Retina (tissue), 1 donor: ENCODE results near the gene COL17A1.

ENCODE experiments used
- DNase-seq: peaks from one replicate; pipeline ENCODE4 v3.0.0-alpha.2; 2016

COL17A1 gene

DNA sequence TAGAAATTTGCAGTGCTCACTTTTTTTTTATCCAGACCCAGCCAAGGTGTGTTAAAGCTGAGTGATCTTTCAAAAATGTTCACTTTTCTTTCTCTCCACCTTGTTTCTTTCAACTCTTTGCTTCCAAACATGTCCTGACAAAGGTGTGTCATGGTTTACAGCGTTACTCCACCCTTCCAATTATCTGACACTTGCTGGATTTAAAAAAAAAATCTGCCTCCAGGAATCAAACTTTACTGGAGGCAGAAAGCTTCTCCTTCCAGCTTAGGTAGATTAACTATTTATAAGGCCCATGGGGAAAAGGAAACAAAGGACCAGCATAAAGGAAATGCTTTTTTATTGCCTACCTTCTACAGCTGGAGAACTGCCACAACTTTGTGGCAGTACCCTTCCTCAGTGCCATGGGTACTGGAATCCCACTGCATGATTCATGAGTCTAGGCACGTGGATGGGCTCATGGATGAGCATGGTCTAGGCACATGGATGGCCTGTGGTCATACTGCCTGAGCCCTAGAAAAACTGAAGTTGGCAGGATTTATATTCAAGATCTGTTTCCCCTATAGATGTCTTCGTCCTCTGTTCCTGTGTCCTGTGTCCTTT is at the start of gene COL17A1:
TSS of gene COL17A1 (minus strand) at position 80 of the 600 bp plus-strand sequence. CDS start 5,207 bp downstream, outside the sequence.
- DNase-seq: no peak

DNA sequence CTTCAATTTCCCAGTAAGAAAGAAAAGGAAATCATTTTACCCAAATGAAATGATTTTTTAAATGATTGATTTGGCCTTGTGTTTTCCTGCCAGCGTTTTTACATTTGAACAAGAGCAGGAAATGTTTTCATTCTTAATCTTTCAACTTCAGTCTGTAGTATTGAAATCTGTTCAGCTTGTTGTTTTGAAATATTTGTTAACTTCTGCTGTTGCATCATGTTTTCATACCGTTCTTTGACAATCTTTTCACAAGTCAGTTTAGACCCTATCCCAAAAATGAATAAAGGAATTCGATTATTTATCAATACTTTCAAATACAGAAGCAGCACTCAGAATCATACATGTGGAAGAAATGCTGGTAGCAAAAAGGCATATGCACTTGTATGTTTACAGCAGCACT is 44.4 kb upstream of the COL17A1 start:
- DNase-seq: no peak

DNA sequence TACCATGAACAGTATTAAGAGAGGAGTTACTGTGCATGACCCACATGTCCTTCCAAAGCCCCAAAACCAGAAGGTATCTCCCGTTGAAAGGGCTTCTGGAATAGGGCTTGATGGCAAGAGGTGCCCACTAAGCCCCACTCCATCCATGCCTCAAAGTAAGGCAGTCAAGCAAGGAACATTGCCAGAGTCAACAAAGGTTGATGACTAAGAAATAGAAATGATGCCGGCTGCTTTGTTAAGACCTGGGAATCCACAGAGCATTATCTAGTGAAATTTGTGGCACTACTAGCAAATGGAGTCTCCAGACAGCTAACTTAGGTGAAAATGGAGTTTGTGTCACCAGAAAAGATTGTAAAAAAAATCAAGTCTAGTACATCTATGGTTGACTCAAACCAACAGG is 42.5 kb upstream of the COL17A1 start:
- DNase-seq: no peak

DNA sequence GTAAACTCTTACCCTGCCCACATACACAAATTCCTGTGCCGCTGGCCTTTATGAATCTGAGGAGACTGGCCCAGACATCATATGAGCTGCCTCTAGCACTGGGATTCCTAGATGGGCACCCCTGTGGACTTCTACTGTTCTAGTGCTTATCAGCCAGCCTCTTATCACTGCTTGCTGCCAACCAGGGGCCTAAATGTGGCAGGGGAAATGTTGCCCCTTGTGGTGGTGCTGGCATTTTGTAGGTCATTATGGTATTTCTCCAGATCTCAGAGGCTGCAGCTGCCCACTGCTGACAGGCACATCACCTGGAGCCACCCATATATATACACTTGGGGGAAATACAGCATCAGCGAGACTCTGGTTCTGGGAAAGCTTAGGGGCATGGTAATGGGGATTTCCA is 41.7 kb upstream of the COL17A1 start:
- peak; percentile 40 for DNase-seq

DNA sequence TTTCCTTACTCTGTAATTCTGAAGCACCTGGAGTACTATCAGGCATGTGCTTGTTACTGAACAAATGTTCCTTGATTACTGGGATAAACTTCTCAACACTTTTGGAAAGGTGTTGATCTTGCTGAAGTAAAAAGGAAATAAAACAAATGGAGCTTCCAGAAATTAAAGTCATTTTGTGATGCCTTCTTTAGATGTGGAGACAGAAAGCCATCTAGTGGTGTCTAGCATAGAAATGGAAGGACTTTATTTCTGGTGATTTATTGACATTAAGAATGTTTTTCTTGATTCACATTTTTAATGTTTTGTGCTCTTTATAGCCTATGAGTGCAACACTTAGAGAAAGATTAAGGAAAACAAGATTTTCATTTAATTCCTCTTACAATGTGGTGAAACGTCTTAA is 37.7 kb upstream of the COL17A1 start:
- DNase-seq: no peak

DNA sequence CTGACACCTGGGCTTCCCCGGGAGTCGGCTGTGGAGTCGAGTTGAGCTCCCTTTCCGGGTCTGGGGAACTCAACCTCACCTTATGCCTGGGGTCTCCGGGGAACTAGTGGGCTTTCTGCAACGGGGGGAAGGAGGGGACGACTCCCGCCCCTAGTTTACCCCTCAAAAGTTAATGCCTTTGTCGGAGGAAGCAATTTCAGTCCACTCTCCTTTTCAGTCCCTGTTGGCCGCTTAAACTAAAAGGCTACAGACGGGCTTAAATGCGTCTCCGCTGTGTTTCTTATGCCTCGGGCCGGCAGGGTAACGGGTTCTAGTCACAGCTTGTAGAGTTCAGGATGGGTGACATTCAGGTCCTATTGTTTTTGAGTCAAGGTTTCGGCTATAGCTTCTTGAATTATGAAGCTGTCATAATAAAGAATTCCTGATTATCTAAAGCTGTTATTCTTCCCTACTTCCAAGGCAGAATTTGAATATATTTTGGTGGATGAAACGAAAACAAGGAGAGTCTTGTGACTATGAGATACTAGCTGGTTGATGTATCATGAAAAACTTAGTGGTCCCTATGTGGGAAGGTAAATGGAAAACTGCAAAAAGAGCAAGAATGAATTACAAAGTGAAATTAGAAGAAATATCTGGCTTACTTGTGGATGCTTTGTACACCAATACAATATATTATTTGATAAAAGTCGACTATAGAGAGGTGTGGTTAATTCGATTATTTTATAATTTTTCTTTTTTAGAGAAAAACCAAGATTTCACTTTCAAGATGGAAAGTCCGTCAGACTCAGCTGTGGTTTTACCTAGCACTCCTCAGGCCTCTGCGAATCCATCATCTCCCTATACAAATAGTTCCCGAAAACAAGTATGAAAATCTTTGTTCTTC is 36.8 kb upstream of the COL17A1 start:
- no peak for DNase-seq

DNA sequence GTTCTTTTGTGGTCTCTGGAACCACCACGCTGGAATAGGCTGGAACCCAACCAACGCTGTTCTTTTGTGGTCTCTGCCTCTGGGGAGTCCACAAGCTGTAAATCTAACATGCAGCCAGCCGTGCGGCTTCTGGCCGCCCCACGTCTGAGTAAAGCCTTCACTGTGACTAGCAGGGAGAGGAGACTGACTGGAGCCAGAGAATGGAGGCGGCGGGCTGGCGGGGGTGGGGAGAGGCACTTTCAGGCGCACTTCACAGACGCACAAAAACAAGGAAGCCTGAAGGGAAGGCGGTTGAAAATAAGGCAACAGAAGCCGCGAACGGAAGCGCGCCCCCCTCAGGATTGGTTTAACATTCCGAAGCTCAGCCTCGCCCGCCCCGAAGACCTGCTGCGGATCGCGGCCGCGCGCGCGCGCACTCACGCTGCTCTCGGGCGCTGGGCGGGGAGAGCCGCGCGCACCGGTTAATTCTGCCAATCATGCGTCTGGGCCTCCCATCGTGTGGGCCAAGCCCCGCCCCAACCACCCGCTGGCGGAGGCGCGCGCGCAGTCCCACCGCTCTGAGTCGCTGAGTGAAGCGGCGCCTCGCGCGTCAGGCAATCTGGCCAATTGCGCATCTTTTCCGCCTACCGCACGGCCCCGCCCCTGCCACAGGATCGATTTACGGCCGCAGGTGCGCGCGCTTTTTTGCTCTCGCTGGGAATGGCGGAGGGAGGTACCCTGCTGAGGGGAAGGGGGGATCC is 36.0 kb upstream of the COL17A1 start, which contains the start of gene SFR1:
TSS of gene SFR1 (plus strand) at position 687 of the 740 bp plus-strand sequence. CDS start at position 700, 13 bp downstream.
- DNase-seq: peak; percentile 100

DNA sequence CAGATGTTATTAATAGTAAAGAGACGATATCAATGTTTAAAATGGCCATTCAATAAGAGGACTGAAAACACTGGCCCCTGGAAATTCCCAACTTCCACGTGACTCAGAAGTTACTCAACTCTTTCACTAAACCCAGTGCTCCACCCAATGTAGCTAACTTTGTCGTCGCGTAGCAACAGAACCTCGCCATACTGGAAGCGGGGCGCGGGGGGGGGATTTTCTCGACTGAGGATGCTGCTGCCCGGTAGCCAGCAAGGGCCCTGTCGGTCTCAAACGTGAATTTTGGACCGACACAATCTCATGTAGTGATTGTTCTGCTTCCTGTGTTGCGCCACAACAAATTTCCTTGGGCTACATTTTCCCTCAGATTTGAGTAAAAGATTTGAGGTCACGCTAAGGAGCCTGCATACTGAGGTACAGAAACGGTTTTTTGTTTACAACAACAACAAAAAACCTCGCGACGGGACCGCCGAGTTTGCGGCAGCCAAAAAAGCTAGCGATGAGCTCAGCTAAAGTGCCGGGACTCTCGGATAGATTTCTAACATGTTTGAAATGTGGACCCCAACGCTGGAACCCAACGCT is 35.3 kb upstream of the COL17A1 start:
- DNase-seq: no peak

DNA sequence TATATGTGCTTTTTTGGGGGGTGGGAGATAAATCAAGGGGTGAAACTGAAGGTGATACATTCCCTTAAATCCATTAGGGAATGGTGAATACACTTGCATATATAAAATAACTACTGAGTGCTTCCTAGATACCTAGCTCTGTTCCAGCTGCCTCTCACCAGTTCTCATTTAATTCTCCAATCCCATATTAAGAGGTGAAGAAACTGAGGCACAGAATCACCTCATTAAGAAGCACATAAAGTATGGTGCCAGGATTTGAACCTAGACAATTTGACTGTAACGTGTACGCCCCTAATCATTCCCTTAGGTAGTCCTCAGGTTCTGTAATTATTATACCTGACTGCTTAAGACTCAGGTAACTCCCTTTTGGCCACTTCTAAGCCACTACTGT is 34.8 kb upstream of the COL17A1 start:
- DNase-seq: no peak

DNA sequence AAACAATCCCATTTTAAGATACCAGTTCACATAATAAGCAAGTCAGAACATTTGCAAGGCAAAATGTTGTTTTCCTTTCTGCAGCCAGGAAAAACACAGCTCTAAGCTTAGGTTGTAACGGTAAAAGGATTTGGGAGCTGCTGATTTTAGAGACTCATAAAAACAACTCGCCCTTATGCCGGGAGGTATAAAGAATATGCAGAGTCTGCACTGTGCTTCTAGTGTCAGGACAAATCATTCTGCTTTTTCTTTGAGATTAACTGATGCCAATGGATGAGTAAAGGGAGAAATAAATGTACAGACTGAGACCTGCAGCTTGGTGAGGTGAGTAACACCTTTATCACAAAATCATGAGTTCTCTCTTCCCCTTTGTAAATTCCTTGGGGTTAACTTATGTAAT is 34.3 kb upstream of the COL17A1 start:
- DNase-seq: no peak

DNA sequence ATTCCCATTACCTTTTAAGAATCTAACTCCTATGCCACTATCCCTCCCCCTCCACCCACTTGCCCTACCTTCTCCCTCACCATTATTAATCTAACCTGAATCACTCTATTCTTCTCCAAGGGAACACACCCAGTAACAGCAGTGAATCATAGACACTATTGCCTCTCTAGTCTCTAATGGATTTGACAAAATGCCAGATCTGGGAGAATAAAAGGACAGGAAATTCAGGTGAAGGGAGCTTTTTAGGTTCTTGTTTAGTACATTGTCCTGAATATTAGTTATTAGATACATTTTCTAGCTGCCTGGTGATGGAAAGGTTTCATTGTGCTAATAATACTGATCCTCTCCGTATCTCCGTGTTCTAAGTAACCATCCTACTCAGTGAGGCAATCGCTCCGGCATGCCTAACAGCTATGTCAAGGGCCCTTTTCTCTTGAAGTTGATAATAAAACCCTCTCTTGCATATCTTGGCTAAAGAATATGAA is 32.2 kb upstream of the COL17A1 start:
- no peak for DNase-seq

DNA sequence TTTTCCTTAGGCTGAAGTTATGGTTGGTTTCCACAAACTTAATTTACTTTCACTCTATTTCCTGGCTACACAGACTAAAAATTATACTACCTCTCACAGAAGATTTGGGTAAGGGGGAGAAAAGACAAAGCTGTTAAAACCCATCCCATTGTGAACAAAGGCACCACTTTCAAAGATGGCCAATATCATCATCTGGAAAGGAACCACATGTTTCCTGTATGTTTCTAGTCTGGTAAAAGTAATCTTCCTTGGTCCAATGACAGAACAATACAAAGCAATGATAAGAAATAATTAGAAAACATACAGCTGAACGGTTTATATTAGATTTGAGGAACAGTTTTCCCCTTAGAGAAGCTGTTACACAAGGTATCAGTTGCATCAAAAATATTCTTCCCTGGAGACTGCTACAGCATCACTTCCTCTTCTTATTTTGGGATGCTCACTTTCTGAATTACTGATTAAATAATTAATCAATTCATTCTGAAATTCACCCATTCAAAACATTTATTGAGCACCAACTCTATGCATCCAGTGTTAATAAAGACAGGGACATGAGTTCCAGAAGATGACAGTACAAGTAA is 27.8 kb upstream of the COL17A1 start:
- DNase-seq: no peak

DNA sequence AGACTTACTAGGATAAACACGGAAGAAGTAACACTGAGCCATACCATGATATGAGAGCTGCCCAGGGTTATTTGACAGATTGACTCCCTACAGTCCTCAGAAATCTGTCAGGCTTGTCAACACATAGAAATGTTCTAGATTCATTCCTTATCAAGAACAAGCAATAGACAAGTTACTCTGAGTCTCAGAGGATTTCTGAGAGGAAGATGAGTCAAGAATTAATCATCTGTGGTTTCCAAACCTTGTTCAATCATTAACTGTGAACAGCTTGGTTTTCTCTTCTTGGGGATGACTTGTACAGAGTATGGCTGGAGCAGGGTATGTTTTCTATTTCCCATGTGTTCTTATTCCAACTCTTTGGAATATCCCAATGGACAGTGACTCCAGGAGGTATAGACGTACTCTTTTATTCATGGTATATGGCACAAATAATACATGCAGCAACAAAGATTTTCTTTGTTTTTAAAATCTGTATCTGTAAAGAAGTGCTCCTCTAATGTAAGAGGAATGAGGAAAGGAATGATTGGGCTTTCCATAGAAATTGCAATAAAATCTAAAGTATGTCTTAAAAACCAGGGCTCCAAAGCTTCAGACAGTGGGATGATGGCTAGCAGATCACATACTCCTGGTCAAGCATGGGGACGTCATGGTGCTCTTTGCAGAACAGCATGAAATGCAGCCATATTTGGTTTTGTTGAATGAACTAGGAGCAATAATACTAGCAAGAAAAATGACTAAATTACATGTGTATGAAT is 24.4 kb upstream of the COL17A1 start:
- DNase-seq: no peak

DNA sequence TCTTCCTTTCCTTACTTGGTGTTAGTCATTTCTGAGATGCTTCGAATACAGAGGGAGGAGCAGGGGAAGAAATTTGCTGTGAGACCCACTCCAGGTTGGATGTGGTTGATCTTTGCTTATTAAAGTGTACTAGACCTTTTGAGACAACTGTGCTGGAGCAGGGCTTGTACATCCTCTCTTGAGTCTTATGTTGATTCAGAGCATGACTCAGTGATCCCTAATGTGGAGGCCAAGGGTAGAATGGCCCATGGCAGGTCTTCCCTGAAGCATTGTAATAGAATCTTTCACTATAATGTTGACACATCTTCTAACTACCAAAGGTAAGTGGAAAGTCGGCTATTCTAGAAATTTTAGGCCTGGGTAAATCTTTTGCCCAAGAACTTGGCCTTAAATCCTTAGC is 19.2 kb upstream of the COL17A1 start:
- no peak for DNase-seq

DNA sequence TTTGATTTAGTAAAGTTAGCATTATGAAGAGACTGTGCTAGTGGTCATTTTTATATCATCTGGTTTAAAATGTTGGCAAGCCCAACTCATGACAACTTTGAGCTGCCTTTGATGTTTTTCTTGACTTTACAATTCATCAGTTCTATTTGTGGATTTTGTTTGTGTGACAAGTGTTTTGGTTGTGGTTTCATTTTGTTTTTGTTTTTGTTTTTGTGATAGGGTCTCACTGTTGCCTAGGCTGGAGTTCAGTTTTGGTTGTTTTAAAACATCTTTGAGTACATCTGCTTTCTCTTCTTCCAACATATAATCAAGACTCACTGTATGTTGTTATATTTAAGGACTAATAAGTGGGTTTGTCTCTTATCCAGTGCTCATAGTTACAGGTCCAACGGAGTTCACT is 18.7 kb upstream of the COL17A1 start:
- no peak for DNase-seq

DNA sequence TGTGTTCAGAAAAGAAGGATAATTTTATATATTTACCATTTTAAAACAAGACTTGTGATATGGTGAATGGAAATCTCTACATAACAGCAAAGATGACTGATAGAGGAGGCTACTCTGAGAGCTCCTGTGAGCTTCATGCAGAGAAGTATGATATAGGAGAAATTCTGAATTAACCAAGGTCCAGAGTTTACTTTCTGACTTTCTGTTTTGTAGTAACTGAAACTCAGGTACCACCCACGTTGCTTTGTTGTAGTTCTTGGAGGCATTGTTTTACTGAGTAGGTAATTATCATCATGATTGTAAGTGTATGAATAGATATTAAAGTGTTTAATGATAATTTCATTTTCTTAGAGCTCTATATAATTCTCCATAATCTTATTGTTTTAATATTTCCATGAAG is 18.3 kb upstream of the COL17A1 start:
- DNase-seq: no peak

DNA sequence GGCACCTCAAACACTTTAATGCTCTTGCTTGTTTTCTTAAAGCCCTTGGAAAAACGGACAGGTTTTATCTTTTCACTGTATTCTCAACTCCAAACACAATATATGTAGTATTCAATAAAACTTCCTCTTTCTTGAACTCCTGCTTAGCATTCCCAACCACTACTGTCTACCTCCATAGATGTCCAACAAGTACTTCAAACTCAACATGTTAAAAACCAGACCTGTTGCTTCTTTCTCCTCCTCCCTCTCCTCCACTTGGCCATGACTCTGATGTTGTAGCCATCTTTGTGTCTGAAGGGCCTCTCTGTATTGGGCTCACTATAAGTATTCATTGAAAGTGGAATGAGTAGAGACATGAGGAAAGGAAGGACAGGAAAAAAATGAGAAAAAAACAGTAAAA is 16.2 kb upstream of the COL17A1 start:
- no peak for DNase-seq

DNA sequence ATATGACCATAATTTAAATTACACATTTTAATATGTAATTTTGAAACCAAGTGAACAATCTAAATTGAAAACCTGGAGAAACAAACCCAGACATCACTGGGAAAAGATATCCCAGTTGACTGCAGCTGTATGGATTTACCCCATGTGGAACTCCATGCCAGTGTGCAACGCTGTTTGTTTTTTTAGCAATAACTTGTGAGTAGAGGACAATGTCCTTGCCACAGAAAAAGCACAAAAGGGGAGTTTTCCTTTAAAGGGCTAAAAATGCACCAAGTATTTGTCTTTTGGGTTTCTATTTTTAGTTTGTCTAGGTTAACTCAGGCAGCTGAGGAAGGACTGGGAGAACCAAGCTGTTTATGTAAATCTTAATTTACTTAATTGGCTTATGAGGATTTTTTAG is 15.1 kb upstream of the COL17A1 start:
- no peak for DNase-seq

DNA sequence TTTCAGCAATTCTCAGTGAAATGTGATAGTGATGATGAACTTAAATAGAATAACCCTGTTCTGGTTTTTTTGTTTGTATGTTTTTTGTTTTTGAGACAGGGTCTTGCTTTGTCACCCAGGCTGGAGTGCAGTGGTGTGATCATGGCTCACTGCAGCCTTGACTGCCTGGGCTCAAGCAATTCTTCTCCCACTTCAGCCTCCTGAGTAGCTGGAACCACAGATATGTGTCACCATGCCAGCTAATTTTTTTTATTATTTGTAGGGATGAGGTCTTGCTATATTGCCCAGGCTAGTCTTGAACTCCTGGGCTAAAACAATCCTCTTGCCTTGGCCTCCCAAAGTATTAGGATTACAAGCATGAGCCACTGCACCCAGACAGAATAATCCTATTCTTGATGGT is 14.3 kb upstream of the COL17A1 start:
- DNase-seq: no peak

DNA sequence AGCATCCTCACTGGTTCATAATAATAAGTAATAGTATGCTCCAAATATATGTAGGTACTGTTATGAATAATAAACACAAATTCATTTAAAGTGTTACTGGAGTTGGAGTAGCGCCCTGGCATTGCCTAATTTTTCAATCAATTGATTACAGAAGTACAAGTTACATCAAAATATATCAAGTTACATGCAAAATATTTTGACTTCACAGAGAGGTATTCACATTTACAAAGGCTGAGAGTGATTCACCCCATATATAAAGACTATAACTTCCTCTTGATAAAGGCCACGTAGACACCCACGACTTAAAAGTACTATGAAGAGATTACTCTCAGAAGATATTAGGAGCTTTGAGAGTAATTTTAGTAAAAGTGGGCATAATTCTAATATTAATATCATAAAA is 13.6 kb upstream of the COL17A1 start:
- DNase-seq: no peak

DNA sequence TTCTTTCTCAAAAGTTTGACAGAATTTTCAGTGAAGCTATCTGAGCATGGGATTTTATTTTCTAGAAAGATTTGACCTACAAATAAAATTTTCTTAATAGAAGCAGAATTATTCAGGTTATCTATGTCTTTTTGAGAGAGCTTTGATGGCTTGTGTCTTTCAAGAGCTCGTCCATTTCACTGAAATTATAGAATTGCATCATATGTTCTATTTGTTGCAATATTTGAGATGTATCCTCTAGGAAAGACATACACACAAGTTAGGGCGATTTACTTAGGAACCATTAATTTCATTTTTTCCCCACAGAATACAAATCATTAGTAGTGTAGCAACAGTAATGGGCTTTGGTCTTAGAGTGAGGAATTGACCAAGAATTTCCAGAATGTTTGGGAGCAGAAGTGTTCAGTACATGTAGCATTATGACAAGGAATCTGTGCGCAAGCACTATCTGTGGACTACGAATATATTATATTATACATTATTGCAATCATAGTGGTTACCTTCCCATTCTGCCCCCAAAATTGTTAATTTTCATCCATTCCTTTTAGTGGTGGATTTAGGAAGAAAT is 12.8 kb upstream of the COL17A1 start:
- DNase-seq: no peak

DNA sequence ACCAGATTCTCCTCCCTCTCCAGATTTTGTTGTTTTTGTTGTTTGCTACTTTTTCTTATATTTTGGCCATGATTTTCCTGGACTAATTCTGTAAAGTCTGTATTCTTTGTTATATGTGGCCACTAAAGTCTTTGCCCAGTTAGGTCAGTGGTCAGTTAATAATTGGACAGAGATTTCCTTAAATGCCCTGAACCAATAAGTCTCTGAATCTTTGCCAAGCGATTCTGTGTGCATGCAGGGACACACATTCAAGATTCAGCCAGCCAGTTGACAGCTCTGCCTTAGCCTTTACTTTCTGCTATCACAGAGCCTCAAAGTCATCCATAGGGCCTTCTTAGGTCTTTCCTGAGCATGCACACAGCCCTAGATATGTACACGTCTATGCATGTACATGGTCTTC is 11.0 kb upstream of the COL17A1 start:
- no peak for DNase-seq
